Measurements from ENCODE around the gene FBN1. TPM values are rescaled to one million over a fixed set of nuclear protein-coding genes. Genes with fewer than 3 reads are reported as not detected.

FBN1 gene
- total RNA-seq, 2 donors from 2014 or later, result 12.1 to 81.9 TPM

GRCh38 chr15:48622237-48622636 is 23.3 kb downstream of the FBN1 start:
- no peaks in the 10 kb centered on the region for H3K27me3 ChIP-seq (replicated peaks; ENCODE audit: insufficient read depth)
- DNase-seq (ENCODE audit: low spot score), result no peak
- intact Hi-C loops (cut with DNase I), result no loop called here
- H3K4me1 ChIP-seq (replicated peaks), result no peaks in the 10 kb centered on the region
- no peak overlapping the region for H3K27ac ChIP-seq
- H3K4me3 ChIP-seq, result no peak overlapping the region
- 88% methylated on average over 2 of the region's 2 CpGs for WGBS
- TF ChIP-seq POLR2AphosphoS5 (IDR thresholded peaks at IDR 0.05) (no peak), POLR2A (IDR thresholded peaks at IDR 0.05) (no peak), CTCF (IDR thresholded peaks at IDR 0.05) (no peak)
- no peaks in the 10 kb centered on the region for H3K36me3 ChIP-seq
- H3K9me3 ChIP-seq, result no peaks in the 10 kb centered on the region

- WGBS, result 99% methylated on average over 2 of the region's 2 CpGs
- Histone ChIP-seq H3K4me1 (replicated peaks) (no peaks in the 10 kb centered on the region), H3K27ac (no peak overlapping the region), H3K27me3 (replicated peaks; ENCODE audit: insufficient read depth) (no peaks in the 10 kb centered on the region), H3K9me3 (no peaks in the 10 kb centered on the region), H3K36me3 (no peaks in the 10 kb centered on the region), H3K4me3 (no peak overlapping the region)
- no peak for DNase-seq (ENCODE audit: low spot score)
- no peak for TF ChIP-seq POLR2A (IDR thresholded peaks at IDR 0.05)
- no peak for TF ChIP-seq POLR2AphosphoS5 (IDR thresholded peaks at IDR 0.05)
- intact Hi-C loops (cut with DNase I), result no loop called here
These were observed 26.1 kb downstream of the FBN1 start for GRCh38 chr15:48619446-48619845.

GRCh38 chr15:48617619-48618018 is 27.9 kb downstream of the FBN1 start:
- 31% methylated on average over 2 of the region's 2 CpGs for WGBS
- no peaks in the 10 kb centered on the region for H3K9me3 ChIP-seq
- no peak for DNase-seq (ENCODE audit: low spot score)

GRCh38 chr15:48616216-48616615 is 29.3 kb downstream of the FBN1 start:
- H3K36me3 ChIP-seq, result no peaks in the 10 kb centered on the region
- H3K4me3 ChIP-seq, result no peak overlapping the region
- no peaks in the 10 kb centered on the region for H3K4me1 ChIP-seq (replicated peaks)
- no peaks in the 10 kb centered on the region for H3K9me3 ChIP-seq
- intact Hi-C loops (cut with DNase I), result no loop called here
- H3K27ac ChIP-seq, result no peak overlapping the region
- WGBS, result 38% methylated on average over 2 of the region's 2 CpGs
- H3K27me3 ChIP-seq (replicated peaks; ENCODE audit: insufficient read depth), result no peaks in the 10 kb centered on the region
- TF ChIP-seq POLR2AphosphoS5 (IDR thresholded peaks at IDR 0.05), result no peak
- TF ChIP-seq CTCF (IDR thresholded peaks at IDR 0.05), result no peak
- TF ChIP-seq POLR2A (IDR thresholded peaks at IDR 0.05), result no peak
- DNase-seq (ENCODE audit: low spot score), result no peak

More at GRCh38 chr15:48617619-48618018, 27.9 kb downstream of the FBN1 start:
- H3K36me3 ChIP-seq, result no peaks in the 10 kb centered on the region
- intact Hi-C loops (cut with DNase I), result no loop called here
- no peak overlapping the region for H3K4me3 ChIP-seq
- H3K27me3 ChIP-seq (replicated peaks; ENCODE audit: insufficient read depth), result no peaks in the 10 kb centered on the region
- H3K4me1 ChIP-seq (replicated peaks), result no peaks in the 10 kb centered on the region
- TF ChIP-seq CTCF (IDR thresholded peaks at IDR 0.05) (no peak), POLR2A (IDR thresholded peaks at IDR 0.05) (no peak), POLR2AphosphoS5 (IDR thresholded peaks at IDR 0.05) (no peak)
- no peak overlapping the region for H3K27ac ChIP-seq

- DNase-seq (ENCODE audit: low spot score), result no peak
- 91% methylated on average over 3 of the region's 3 CpGs for WGBS
- Histone ChIP-seq H3K4me1 (replicated peaks) (no peaks in the 10 kb centered on the region), H3K36me3 (no peaks in the 10 kb centered on the region), H3K27ac (no peak overlapping the region), H3K27me3 (replicated peaks; ENCODE audit: insufficient read depth) (no peaks in the 10 kb centered on the region), H3K4me3 (no peak overlapping the region), H3K9me3 (no peaks in the 10 kb centered on the region)
- TF ChIP-seq CTCF (IDR thresholded peaks at IDR 0.05) (no peak), POLR2A (IDR thresholded peaks at IDR 0.05) (no peak), POLR2AphosphoS5 (IDR thresholded peaks at IDR 0.05) (no peak)
- intact Hi-C loops (cut with DNase I), result no loop called here
These were observed 31.5 kb downstream of the FBN1 start for GRCh38 chr15:48614051-48614450.
